Stimulated activated CD4-positive, alpha-beta T cell treated with anti-CD3 and anti-CD28 coated beads, TNF-alpha, amount 100 ng/mL, for 24 hours (primary cell): Measurements from ENCODE around the gene ESYT1.

Experiments
- DNase-seq, 3 experiments: peaks; one replicate each; pipeline ENCODE4 v3.0.0-alpha.2; 2020; ENCODE audit warnings: low read depth in 3 of 3

The ESYT1 gene

GRCh38 chr12:56188131-56188777 is 60.2 kb downstream of the ESYT1 start:
- DNase-seq = no peak

DNA sequence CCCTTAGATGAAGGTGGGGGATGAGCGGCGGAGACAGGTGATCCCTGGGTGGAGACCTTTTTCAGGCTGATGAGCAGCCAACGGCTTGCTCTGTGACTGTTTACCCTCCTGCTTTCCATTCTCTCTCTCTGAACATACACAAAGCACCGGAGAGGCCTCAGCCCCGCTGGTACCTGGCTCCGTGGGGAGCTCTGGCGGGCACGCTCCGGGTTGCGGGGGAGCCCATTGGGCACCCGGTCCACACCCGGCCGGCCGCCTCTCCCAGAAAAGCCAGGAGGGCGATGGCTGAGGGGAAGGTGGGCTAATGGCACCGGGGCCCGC is 60.7 kb downstream of the ESYT1 start:
- DNase-seq = no peak

DNA sequence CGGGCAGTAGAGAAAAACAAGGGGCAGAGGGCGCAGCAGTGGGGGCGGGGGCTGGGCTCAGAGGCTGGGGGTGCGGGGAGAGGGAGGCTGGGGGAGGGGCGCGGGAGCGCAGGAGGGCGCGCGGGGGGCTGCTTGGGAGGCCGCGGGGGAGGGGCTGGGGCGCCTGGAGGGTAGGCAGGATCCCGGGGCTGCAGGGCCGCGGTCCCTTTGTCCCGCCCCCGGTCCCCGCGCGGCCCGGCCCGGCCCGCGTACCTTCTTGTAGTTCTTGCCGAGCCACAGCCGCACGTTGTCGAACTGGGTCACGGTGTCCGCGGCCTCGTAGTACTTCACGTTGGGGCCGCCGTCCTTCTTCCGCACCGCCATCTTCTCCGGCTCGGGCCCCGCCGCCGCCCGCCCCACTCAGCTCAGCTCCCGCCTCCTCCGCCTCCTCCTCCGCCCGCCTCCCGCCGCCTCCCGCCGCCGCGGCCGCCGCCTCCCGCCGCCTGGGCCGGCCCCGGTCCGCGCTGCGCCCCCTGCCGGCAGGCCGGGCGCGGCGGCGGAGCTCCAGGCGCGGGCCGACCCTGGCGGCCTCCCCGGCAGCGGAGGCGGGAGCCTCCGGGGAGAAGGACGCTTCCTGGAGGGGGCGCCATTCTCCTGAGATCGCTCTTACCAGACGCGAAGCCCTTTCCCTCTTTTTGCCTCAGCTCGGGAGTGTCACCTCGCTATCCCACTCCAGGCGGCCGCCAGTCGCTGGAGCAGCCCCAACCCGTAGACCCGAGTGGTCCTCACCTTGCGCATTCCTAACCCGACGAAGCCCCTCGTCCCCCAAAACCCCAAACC is 61.2 kb downstream of the ESYT1 start, which contains the start of gene SMARCC2:
Gene SMARCC2, minus strand, starts transcription at position 385 of the 819 bp plus-strand sequence. Its CDS starts 22 bp downstream, at position 363.
- peak; percentile 68 to 83 (median 75) for DNase-seq

- peak; percentile 81 to 91 (median 91) for DNase-seq
Measured at GRCh38 chr12:56189918-56190694, 62.0 kb downstream of the ESYT1 start.

DNA sequence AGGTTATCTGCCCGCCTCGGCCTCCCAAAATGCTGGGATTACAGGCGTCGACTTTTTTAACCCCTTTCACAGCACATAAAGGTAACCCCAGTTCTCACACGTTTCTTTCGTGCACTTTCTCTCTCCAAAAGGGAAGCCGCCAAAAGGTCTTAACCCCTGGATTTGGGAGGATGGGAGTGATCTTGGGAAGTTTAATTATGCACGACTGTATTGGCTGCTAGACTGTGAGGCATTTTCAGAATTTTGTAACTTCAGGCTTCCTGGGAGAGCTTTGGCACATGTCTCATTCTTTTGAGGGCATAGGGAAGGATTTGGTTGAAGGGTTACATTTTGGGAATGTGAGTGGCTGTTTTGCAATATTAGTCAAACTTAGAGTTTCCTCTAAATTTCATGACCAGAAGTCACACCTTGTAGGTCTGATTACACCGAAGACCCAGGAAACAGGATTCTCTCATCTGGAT is 62.7 kb downstream of the ESYT1 start:
- no peak for DNase-seq

DNA sequence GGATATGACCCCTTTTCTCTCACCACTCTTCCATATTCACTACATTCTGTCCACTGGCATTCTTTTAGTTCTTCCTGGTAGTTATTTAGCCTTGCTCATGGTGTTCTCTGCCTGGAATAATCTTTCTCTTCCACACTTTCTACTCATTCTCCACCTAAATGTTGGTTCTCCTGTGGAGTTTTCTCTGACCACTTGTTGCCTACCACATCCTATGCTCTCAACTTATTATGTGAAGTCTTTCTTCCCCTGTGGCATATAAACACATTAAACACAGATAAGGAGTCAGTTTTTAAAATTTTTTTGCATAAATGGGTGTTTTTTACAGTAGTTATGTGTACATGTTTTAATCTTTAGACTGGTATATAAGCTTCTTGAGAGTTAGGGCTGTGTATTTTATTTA is 64.5 kb downstream of the ESYT1 start:
- no peak for DNase-seq

DNA sequence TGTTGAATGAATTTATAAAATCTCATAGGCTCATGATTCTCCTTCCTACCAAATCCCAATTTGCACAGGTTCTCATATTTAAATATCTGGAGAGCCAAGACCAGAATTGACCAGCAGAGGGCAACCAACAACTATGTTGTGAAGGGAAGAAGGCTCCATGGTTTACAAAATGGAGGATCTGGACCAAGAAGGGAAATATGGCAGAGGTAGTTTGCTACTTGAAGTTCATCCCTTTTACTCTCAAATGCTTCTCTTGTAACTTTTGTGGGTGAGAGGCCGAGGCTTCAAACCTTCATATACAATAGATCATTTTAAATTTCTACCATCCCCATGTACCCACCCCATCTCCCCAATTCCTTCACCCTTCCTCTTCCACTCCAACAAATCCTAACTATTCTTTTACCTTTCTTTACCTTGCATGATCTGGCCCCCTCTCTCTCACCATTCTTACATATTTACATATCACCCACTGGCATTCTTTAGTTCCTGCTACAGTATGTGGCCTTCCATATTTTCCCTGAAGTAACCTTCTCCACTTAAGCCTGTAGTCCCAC is 65.0 kb downstream of the ESYT1 start:
- peak; percentile 47 to 78 (median 60) for DNase-seq
